HEK293T (cell line): Measurements from ENCODE around the gene SELENOO.

Source experiments
- ARNT ChIP-seq: fragments of 450-650 bp; IDR thresholded peaks from 2 replicates; pipeline ENCODE4 v1.6.1; 2017; ENCODE audit warnings: mild to moderate bottlenecking
- BHLHE40 ChIP-seq: fragments of 450-650 bp; IDR thresholded peaks from 2 replicates; pipeline ENCODE4 v1.6.1; 2016; ENCODE audit warnings: mild to moderate bottlenecking, moderate library complexity, borderline replicate concordance
- ELF4 ChIP-seq: fragments of 450-650 bp; IDR thresholded peaks from 2 replicates; pipeline ENCODE4 v1.6.1; 2017; ENCODE audit warnings: antibody characterized with exemption
- FOXA1 ChIP-seq: fragments of 450-650 bp; IDR thresholded peaks from 2 replicates; pipeline ENCODE4 v1.6.1; 2016; ENCODE audit warnings: mild to moderate bottlenecking
- L3MBTL2 ChIP-seq: fragments of 450-650 bp; conservative IDR thresholded peaks from 2 replicates; pipeline ENCODE4 v1.6.1; 2016; ENCODE audit warnings: mild to moderate bottlenecking
- TARDBP ChIP-seq: fragments of 450-650 bp; IDR thresholded peaks from 2 replicates; pipeline ENCODE4 v1.6.1; 2016
- ZNF384 ChIP-seq: fragments of 450-650 bp; IDR thresholded peaks from 2 replicates; pipeline ENCODE4 v1.6.1; 2016

DNA sequence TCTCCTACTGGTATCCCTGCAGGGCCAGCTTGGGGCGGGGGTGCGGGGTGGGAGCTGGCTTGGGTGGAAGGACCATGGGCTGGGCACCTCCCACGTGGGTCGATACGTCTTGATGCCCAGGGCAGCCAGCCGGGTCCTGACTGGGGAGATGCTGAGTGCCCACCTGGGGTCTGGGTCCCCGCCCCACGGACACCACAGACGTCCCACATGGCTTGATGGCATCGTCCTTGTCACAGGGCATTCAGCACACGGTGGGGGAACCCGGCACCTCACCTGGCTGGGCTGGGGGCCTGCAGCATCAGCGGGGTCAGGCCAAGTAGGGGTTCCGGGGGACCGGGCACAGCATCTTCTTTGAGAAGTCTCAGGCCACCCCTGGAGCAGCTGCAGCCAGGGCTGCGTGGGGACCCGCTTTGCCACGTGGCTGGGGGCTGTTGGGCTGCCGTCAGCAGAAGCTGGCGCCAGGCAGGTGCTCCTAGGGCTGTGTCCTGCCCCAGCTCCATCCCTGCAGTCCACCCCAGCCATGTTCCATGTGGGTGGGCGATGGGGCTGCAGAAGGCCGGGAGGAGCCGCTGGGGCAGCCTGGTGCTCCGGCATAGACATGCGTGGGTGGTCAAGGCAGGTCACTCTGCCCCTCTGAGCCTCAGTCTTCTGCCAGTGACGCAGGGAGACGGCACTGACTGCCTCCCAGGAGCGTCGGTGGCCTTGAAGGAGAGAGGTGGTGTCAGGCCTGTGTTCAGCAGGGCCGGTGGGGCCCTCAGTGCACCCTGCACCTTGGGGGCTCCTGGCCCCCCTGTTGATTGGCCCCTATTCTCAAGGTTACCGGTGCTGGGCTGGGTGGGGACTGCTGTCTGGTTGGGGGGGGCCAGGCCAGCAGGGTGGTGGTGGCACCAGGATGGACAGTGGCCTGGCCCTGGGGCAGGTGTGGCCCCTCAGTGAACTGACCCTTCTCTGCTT is 8.4 kb downstream of the SELENOO start:
- no peak for TF ChIP-seq ARNT
- no peak for TF ChIP-seq BHLHE40
- no peak for TF ChIP-seq ELF4
- no peak for TF ChIP-seq ZNF384
- no peak for TF ChIP-seq TARDBP
- TF ChIP-seq FOXA1 = no peak
- TF ChIP-seq L3MBTL2 = no peak
